Hepatocyte (in vitro differentiated cells): ENCODE results near the gene NFKB1. TPM values are rescaled to one million over a fixed set of nuclear protein-coding genes. Genes with fewer than 3 reads are reported as not detected.

Experiments
- DNase-seq: peaks from one replicate; pipeline ENCODE4 v3.0.0-alpha.2; 2016; ENCODE audit warnings: low spot score
- H2AFZ ChIP-seq: fragments of 200-600 bp; sonication (generic); 2 replicates; pipeline ENCODE4 v1.6.0; 2016; ENCODE audit warnings: antibody characterized with exemption, mild to moderate bottlenecking
- H3K27ac ChIP-seq: fragments of 200-600 bp; sonication (generic); 2 replicates; pipeline ENCODE4 v1.5.1; 2016; ENCODE audit warnings: mild to moderate bottlenecking
- H3K27me3 ChIP-seq: fragments of 200-600 bp; sonication (generic); 2 replicates; pipeline ENCODE4 v1.6.1; 2016
- H3K36me3 ChIP-seq: fragments of 200-600 bp; sonication (generic); replicated peaks from 2 replicates; pipeline ENCODE4 v1.5.1; 2016; ENCODE audit warnings: low read depth; ENCODE audit not compliant: insufficient read depth
- H3K4me1 ChIP-seq: fragments of 200-600 bp; sonication (generic); 2 replicates; pipeline ENCODE4 v1.5.1; 2016; ENCODE audit warnings: mild to moderate bottlenecking, moderate library complexity; ENCODE audit not compliant: insufficient read depth
- H3K4me2 ChIP-seq: fragments of 200-600 bp; sonication (generic); 2 replicates; pipeline ENCODE4 v1.6.0; 2016
- H3K4me3 ChIP-seq: fragments of 200-600 bp; sonication (generic); 2 replicates; pipeline ENCODE4 v1.5.1; 2016; ENCODE audit warnings: mild to moderate bottlenecking
- H3K79me2 ChIP-seq: fragments of 200-600 bp; sonication (generic); 2 replicates; pipeline ENCODE4 v1.6.0; 2017; ENCODE audit warnings: mild to moderate bottlenecking
- H3K9me2 ChIP-seq: fragments of 200-600 bp; sonication (generic); replicated peaks from 2 replicates; pipeline ENCODE4 v1.6.0; 2017; ENCODE audit warnings: mild to moderate bottlenecking; ENCODE audit not compliant: insufficient read depth
- H3K9me3 ChIP-seq: fragments of 200-600 bp; sonication (generic); 2 replicates; pipeline ENCODE4 v1.5.1; 2016; ENCODE audit warnings: low read depth, mild to moderate bottlenecking
- H4K20me1 ChIP-seq: fragments of 200-600 bp; sonication (generic); 2 replicates; pipeline ENCODE4 v1.6.0; 2016; ENCODE audit warnings: mild to moderate bottlenecking; ENCODE audit not compliant: insufficient read depth, poor library complexity, severe bottlenecking
- CTCF ChIP-seq: fragments of 200-600 bp; sonication (generic); IDR thresholded peaks from 2 replicates; pipeline ENCODE4 v1.5.1; 2016; ENCODE audit warnings: antibody characterized with exemption, mild to moderate bottlenecking; ENCODE audit not compliant: poor library complexity
- EZH2 ChIP-seq: fragments of 200-600 bp; sonication (generic); IDR thresholded peaks from 2 replicates; pipeline ENCODE4 v1.6.1; 2016; ENCODE audit warnings: antibody characterized with exemption, mild to moderate bottlenecking, borderline replicate concordance
- EZH2phosphoT487 ChIP-seq: fragments of 200-600 bp; sonication (generic); IDR thresholded peaks from one replicate; pipeline ENCODE4 v1.6.1; 2018; ENCODE audit warnings: antibody characterized with exemption, mild to moderate bottlenecking, low read depth, moderate library complexity; ENCODE audit not compliant: unreplicated experiment, severe bottlenecking
- WGBS: methylation state at CpG from one replicate; pipeline ENCODE4 v1.1.6; 2016; ENCODE audit warnings: low lambda C conversion rate; ENCODE audit errors: missing lambda C conversion rate; 5-methylcytosine and 5-hydroxymethylcytosine counted together
- polyA plus RNA-seq: library from polyadenylated mRNA; unstranded; fragments of >200 nt; fragmentation: Nextera tagmentation; extraction: Ambion mirVana; gene quantifications from 2 replicates; pipeline ENCODE4 v1.2.1, GENCODE V29; 2016
- total RNA-seq: library from RNA; depleted of rRNA; stranded (reverse); fragments of >200 nt; gene quantifications from 2 replicates; pipeline ENCODE4 v1.2.3, GENCODE V29; 2014

NFKB1 gene
- total and polyA plus RNA-seq, 2 experiments from 2014 or later = 21.1 to 22.8 TPM

GRCh38 chr4:102534845-102535244 lies 33.7 kb downstream of the NFKB1 start:
- no peak for DNase-seq
- Histone ChIP-seq H4K20me1 (no peaks in the 10 kb centered on the region), H3K4me3 (no peak overlapping the region), H3K9me3 (no peaks in the 10 kb centered on the region), H3K9me2 (no peaks in the 10 kb centered on the region), H3K36me3 (no peaks in the 10 kb centered on the region), H3K27me3 (no peaks in the 10 kb centered on the region), H3K79me2 (peaks cover 13% of the 10 kb centered on the region), H3K4me1 (peaks cover 15% of the 10 kb centered on the region), H3K27ac (no peak overlapping the region), H3K4me2 (no peak overlapping the region), H2AFZ (no peak overlapping the region)
- TF ChIP-seq EZH2 (no peak), CTCF (no peak), EZH2phosphoT487 (no peak)
- WGBS = 95% methylated on average over 2 of the region's 2 CpGs

- no peak overlapping the region for H3K4me2 ChIP-seq
Measured at GRCh38 chr4:102535398-102536082, 34.4 kb downstream of the NFKB1 start.

GRCh38 chr4:102536768-102537167 lies 35.6 kb downstream of the NFKB1 start:
- no peak for DNase-seq
- no peaks in the 10 kb centered on the region for H4K20me1 ChIP-seq
- H3K27me3 ChIP-seq = no peaks in the 10 kb centered on the region
- TF ChIP-seq EZH2 = no peak
- TF ChIP-seq EZH2phosphoT487 = no peak
- no peak for TF ChIP-seq CTCF
- no peaks in the 10 kb centered on the region for H3K9me2 ChIP-seq
- peak overlapping the region; percentile 1 for H3K27ac ChIP-seq
- no peak overlapping the region for H3K4me3 ChIP-seq
- 92% methylated on average over 3 of the region's 3 CpGs for WGBS
- no peaks in the 10 kb centered on the region for H3K9me3 ChIP-seq
- H2AFZ ChIP-seq = no peak overlapping the region
- peaks cover 9% of the 10 kb centered on the region for H3K4me1 ChIP-seq
- no peaks in the 10 kb centered on the region for H3K36me3 ChIP-seq
- no peak overlapping the region for H3K4me2 ChIP-seq
- H3K79me2 ChIP-seq = peaks cover 12% of the 10 kb centered on the region

More at GRCh38 chr4:102535398-102536082, 34.4 kb downstream of the NFKB1 start:
- H3K4me1 ChIP-seq = peaks cover 9% of the 10 kb centered on the region
- TF ChIP-seq EZH2phosphoT487 (no peak), EZH2 (no peak), CTCF (no peak)
- H2AFZ ChIP-seq = no peak overlapping the region
- no peaks in the 10 kb centered on the region for H3K9me2 ChIP-seq
- H3K36me3 ChIP-seq = no peaks in the 10 kb centered on the region
- DNase-seq = no peak
- no peaks in the 10 kb centered on the region for H4K20me1 ChIP-seq
- H3K4me3 ChIP-seq = no peak overlapping the region
- H3K27ac ChIP-seq = no peak overlapping the region
- WGBS = 88% methylated on average over 4 of the region's 4 CpGs
- peaks cover 13% of the 10 kb centered on the region for H3K79me2 ChIP-seq
- no peaks in the 10 kb centered on the region for H3K9me3 ChIP-seq
- H3K27me3 ChIP-seq = no peaks in the 10 kb centered on the region
